ENCODE measurements around the gene GPRC5C.

- TF ChIP-seq MAX (IDR thresholded peaks at IDR 0.05; ENCODE audit: insufficient read depth, insufficient read length): no peak
- no peak for TF ChIP-seq CTCF (IDR thresholded peaks at IDR 0.05; ENCODE audit: extremely low read depth in 1 of 2, insufficient read depth in 1 of 2, low read depth in 1 of 2, low read length in 2 of 2)
- no peak for TF ChIP-seq FOS (IDR thresholded peaks at IDR 0.05; ENCODE audit: borderline replicate concordance, insufficient read depth, low read length)
- no peak for TF ChIP-seq EZH2 (IDR thresholded peaks at IDR 0.05; ENCODE audit: borderline replicate concordance, low read depth, low read length, severe bottlenecking)
- no peak for TF ChIP-seq POLR2AphosphoS5 (IDR thresholded peaks at IDR 0.05; ENCODE audit: insufficient read depth, low read depth, low read length)
- no peak for TF ChIP-seq POLR2A (IDR thresholded peaks at IDR 0.05; ENCODE audit: low read depth, low read length)
- TF ChIP-seq MYC (IDR thresholded peaks at IDR 0.05; ENCODE audit: low read depth, low read length): no peak
- TF ChIP-seq JUN (IDR thresholded peaks at IDR 0.05; ENCODE audit: borderline replicate concordance, insufficient read depth, insufficient read length, low read depth): no peak
- no peak for TF ChIP-seq GATA2 (IDR thresholded peaks at IDR 0.05; ENCODE audit: insufficient read depth, insufficient read length, low read depth, low read length)
These were observed 13.3 kb downstream of the GPRC5C start for GRCh38 chr17:74445158-74445557.
